Trophoblast cell (in vitro differentiated cells and primary cell): ENCODE measurements around the gene PPL.

ENCODE experiments used
- DNase-seq, 2 donors: peaks; one replicate each; pipeline ENCODE4 v3.0.0-alpha.2; 2016
- H2AFZ ChIP-seq: 2 replicates; pipeline ENCODE4 v1.6.1; 2013; ENCODE audit warnings: low read length, moderate library complexity, mild to moderate bottlenecking; ENCODE audit not compliant: insufficient read depth, poor library complexity
- H2AK5ac ChIP-seq: 2 replicates; pipeline ENCODE4 v1.6.1; 2013; ENCODE audit warnings: mild to moderate bottlenecking, low read length
- H2BK120ac ChIP-seq: 2 replicates; pipeline ENCODE4 v1.6.1; 2013; ENCODE audit warnings: low read length, mild to moderate bottlenecking, moderate library complexity; ENCODE audit not compliant: insufficient read depth, poor library complexity
- H2BK12ac ChIP-seq: 2 replicates; pipeline ENCODE4 v1.6.1; 2013; ENCODE audit warnings: mild to moderate bottlenecking, low read length, moderate library complexity
- H2BK5ac ChIP-seq: 2 replicates; pipeline ENCODE4 v1.6.1; 2013; ENCODE audit warnings: low read length, low read depth, moderate library complexity, mild to moderate bottlenecking; ENCODE audit not compliant: poor library complexity
- H3K14ac ChIP-seq: 2 replicates; pipeline ENCODE4 v1.6.1; 2013; ENCODE audit warnings: mild to moderate bottlenecking, low read length
- H3K18ac ChIP-seq: 2 replicates; pipeline ENCODE4 v1.6.1; 2013; ENCODE audit warnings: mild to moderate bottlenecking, low read length
- H3K23ac ChIP-seq: 2 replicates; pipeline ENCODE4 v1.6.1; 2013; ENCODE audit warnings: low read length
- H3K27ac ChIP-seq: 2 replicates; pipeline ENCODE4 v1.5.1; 2013; ENCODE audit warnings: low read depth, mild to moderate bottlenecking, inconsistent platforms, low read length, moderate library complexity
- H3K27me3 ChIP-seq: 2 replicates; pipeline ENCODE4 v1.6.1; 2013; ENCODE audit warnings: inconsistent platforms, mild to moderate bottlenecking, low read length, moderate library complexity; ENCODE audit not compliant: insufficient read depth
- H3K36me3 ChIP-seq, 2 experiments: 1 replicate in 1 of 2; 2 replicates in 1 of 2; pipeline ENCODE4 v1.6.1; 2013; ENCODE audit warnings: low read length in 2 of 2, mild to moderate bottlenecking in 2 of 2, moderate library complexity in 1 of 2; ENCODE audit not compliant: insufficient read depth in 2 of 2, control insufficient read depth in 1 of 2
- H3K4ac ChIP-seq: 2 replicates; pipeline ENCODE4 v1.6.1; 2013; ENCODE audit warnings: low read depth, mild to moderate bottlenecking, low read length, moderate library complexity
- H3K4me1 ChIP-seq, 2 experiments: 1 replicate in 1 of 2; 2 replicates in 1 of 2; pipeline ENCODE4 v1.6.1; 2013; ENCODE audit warnings: low read length in 2 of 2, mild to moderate bottlenecking in 2 of 2, moderate library complexity in 1 of 2; ENCODE audit not compliant: insufficient read depth in 2 of 2, control insufficient read depth in 1 of 2
- H3K4me2 ChIP-seq: 2 replicates; pipeline ENCODE4 v1.6.1; 2013; ENCODE audit warnings: inconsistent platforms, mild to moderate bottlenecking, low read length, moderate library complexity
- H3K4me3 ChIP-seq: 2 replicates; pipeline ENCODE4 v1.5.1; 2013; ENCODE audit warnings: mild to moderate bottlenecking, low read depth, low read length, inconsistent platforms
- H3K79me1 ChIP-seq: one replicate; pipeline ENCODE4 v1.6.1; 2013; ENCODE audit warnings: low read length
- H3K79me2 ChIP-seq: 2 replicates; pipeline ENCODE4 v1.6.1; 2013; ENCODE audit warnings: low read length, mild to moderate bottlenecking; ENCODE audit not compliant: control insufficient read depth, insufficient read depth, poor library complexity
- H3K9ac ChIP-seq: 2 replicates; pipeline ENCODE4 v1.6.1; 2013; ENCODE audit warnings: mild to moderate bottlenecking, low read length
- H3K9me3 ChIP-seq: 2 replicates; pipeline ENCODE4 v1.6.1; 2013; ENCODE audit warnings: low read depth, mild to moderate bottlenecking, control low read depth, inconsistent platforms, low read length; ENCODE audit not compliant: insufficient read depth
- H4K12ac ChIP-seq: 2 replicates; pipeline ENCODE4 v1.6.1; 2013; ENCODE audit warnings: low read depth, mild to moderate bottlenecking, low read length, moderate library complexity
- H4K8ac ChIP-seq: 2 replicates; pipeline ENCODE4 v1.6.1; 2013; ENCODE audit warnings: low read depth, mild to moderate bottlenecking, low read length, moderate library complexity
- H4K91ac ChIP-seq: one replicate; pipeline ENCODE4 v1.6.1; 2013; ENCODE audit warnings: low read depth, mild to moderate bottlenecking, low read length, moderate library complexity
- WGBS: extraction: QIAGEN DNeasy Blood & Tissue Kit; methylation state at CpG from one replicate; pipeline ENCODE4 v1.1.7; 2013; ENCODE audit warnings: missing lambda C conversion rate; ENCODE audit not compliant: insufficient read length, insufficient coverage; ENCODE audit errors: extremely low coverage; 5-methylcytosine and 5-hydroxymethylcytosine counted together

Gene PPL

GRCh38 chr16:4936181-4936990 lies 562 bp downstream of the PPL start:
- H3K14ac ChIP-seq: peak overlapping the region; percentile 12
- no peak overlapping the region for H3K27ac ChIP-seq
- H3K4ac ChIP-seq: no peak overlapping the region
- H2BK12ac ChIP-seq: no peak overlapping the region
- peaks cover 5% of the 10 kb centered on the region for H3K79me1 ChIP-seq
- no peak overlapping the region for H4K12ac ChIP-seq
- peak overlapping the region; percentile 77 for H4K8ac ChIP-seq
- no peak for DNase-seq
- no peak overlapping the region for H2BK5ac ChIP-seq
- peak overlapping the region; percentile 61 for H3K9ac ChIP-seq
- H4K91ac ChIP-seq: no peak overlapping the region
- peak overlapping the region; percentile 73 for H3K4me3 ChIP-seq
- H3K23ac ChIP-seq: no peak overlapping the region
- H3K18ac ChIP-seq: no peak overlapping the region
- no peaks in the 10 kb centered on the region for H3K9me3 ChIP-seq
- H3K36me3 ChIP-seq: no peaks in the 10 kb centered on the region
- H3K4me2 ChIP-seq: peak overlapping the region; percentile 61
- no peaks in the 10 kb centered on the region for H3K27me3 ChIP-seq
- no CpG with 5 or more reads among the region's 64 CpGs for WGBS
- H3K79me2 ChIP-seq: no peaks in the 10 kb centered on the region
- H2AFZ ChIP-seq: peak overlapping the region; percentile 65
- H2BK120ac ChIP-seq: no peak overlapping the region
- H2AK5ac ChIP-seq: no peak overlapping the region
- peaks cover 2 to 10% of the 10 kb centered on the region in 2 experiments for H3K4me1 ChIP-seq

- H2AFZ ChIP-seq: no peak overlapping the region
- DNase-seq: no peak
- no peak overlapping the region for H3K4me3 ChIP-seq
- no peak overlapping the region for H3K9ac ChIP-seq
- H3K4me2 ChIP-seq: peak overlapping the region; percentile 61
- peaks cover 3% of the 10 kb centered on the region for H3K9me3 ChIP-seq
- no peak overlapping the region for H3K18ac ChIP-seq
- no peaks in the 10 kb centered on the region for H3K36me3 ChIP-seq
- no peak overlapping the region for H4K12ac ChIP-seq
- no peaks in the 10 kb centered on the region for H3K27me3 ChIP-seq
- no peak overlapping the region for H2BK5ac ChIP-seq
- H3K14ac ChIP-seq: no peak overlapping the region
- no peak overlapping the region for H3K27ac ChIP-seq
- H4K91ac ChIP-seq: no peak overlapping the region
- H4K8ac ChIP-seq: no peak overlapping the region
- no peaks in the 10 kb centered on the region for H3K79me2 ChIP-seq
- H2BK120ac ChIP-seq: no peak overlapping the region
- WGBS: no CpG with 5 or more reads among the region's 19 CpGs
- peaks cover 2 to 10% of the 10 kb centered on the region in 2 experiments for H3K4me1 ChIP-seq
- H2BK12ac ChIP-seq: no peak overlapping the region
- no peak overlapping the region for H3K4ac ChIP-seq
- no peak overlapping the region for H2AK5ac ChIP-seq
- peaks cover 5% of the 10 kb centered on the region for H3K79me1 ChIP-seq
- H3K23ac ChIP-seq: no peak overlapping the region
These were observed 1.6 kb downstream of the PPL start for GRCh38 chr16:4935241-4935855.

- Histone ChIP-seq H3K23ac (no peak overlapping the region), H3K18ac (no peak overlapping the region), H3K79me2 (no peaks in the 10 kb centered on the region), H3K4me2 (no peak overlapping the region), H3K36me3 (no peaks in the 10 kb centered on the region), H3K9me3 (peaks cover 3% of the 10 kb centered on the region), H3K14ac (no peak overlapping the region), H3K9ac (no peak overlapping the region), H3K79me1 (peaks cover 5% of the 10 kb centered on the region), H2BK12ac (no peak overlapping the region), H3K4me1 (peaks cover 2 to 10% of the 10 kb centered on the region in 2 experiments), H2AK5ac (no peak overlapping the region), H2AFZ (no peak overlapping the region), H2BK5ac (no peak overlapping the region), H3K27me3 (no peaks in the 10 kb centered on the region), H3K4ac (no peak overlapping the region), H3K27ac (no peak overlapping the region), H4K12ac (no peak overlapping the region), H4K8ac (no peak overlapping the region), H2BK120ac (no peak overlapping the region), H3K4me3 (no peak overlapping the region), H4K91ac (no peak overlapping the region)
- no peak for DNase-seq
- no CpG with 5 or more reads among the region's 6 CpGs for WGBS
These were observed 2.4 kb downstream of the PPL start for GRCh38 chr16:4934591-4934990.

- no peak overlapping the region for H3K27ac ChIP-seq
- no peak for DNase-seq
These were observed 3.0 kb downstream of the PPL start for GRCh38 chr16:4933871-4934395.

More at GRCh38 chr16:4933871-4934395, 3.0 kb downstream of the PPL start:
- no peaks in the 10 kb centered on the region for H3K36me3 ChIP-seq
- no peak overlapping the region for H4K91ac ChIP-seq
- H3K4me1 ChIP-seq: peaks cover 2 to 10% of the 10 kb centered on the region in 2 experiments
- no peak overlapping the region for H3K4me2 ChIP-seq
- H3K9me3 ChIP-seq: peaks cover 3% of the 10 kb centered on the region
- no peak overlapping the region for H3K4ac ChIP-seq
- H3K23ac ChIP-seq: no peak overlapping the region
- H4K8ac ChIP-seq: no peak overlapping the region
- no CpG with 5 or more reads among the region's 15 CpGs for WGBS
- H3K79me1 ChIP-seq: peaks cover 5% of the 10 kb centered on the region
- no peak overlapping the region for H2AK5ac ChIP-seq
- H2BK120ac ChIP-seq: no peak overlapping the region
- H3K79me2 ChIP-seq: no peaks in the 10 kb centered on the region
- no peaks in the 10 kb centered on the region for H3K27me3 ChIP-seq
- no peak overlapping the region for H4K12ac ChIP-seq
- H2BK12ac ChIP-seq: no peak overlapping the region
- H3K14ac ChIP-seq: no peak overlapping the region
- H3K4me3 ChIP-seq: no peak overlapping the region
- H3K9ac ChIP-seq: no peak overlapping the region
- no peak overlapping the region for H2BK5ac ChIP-seq
- H3K18ac ChIP-seq: no peak overlapping the region
- no peak overlapping the region for H2AFZ ChIP-seq
